Colon (tissue), 2 donors: ENCODE measurements around the gene MACROH2A1.

ENCODE experiments used
- FAIRE-seq: peaks from 2 replicates; lab custom pipeline; 2012; peaks lifted over from hg19 to GRCh38; lab: Jason Lieb, UNC
- donor health status: control.
- donor health status: control.

MACROH2A1 gene

DNA sequence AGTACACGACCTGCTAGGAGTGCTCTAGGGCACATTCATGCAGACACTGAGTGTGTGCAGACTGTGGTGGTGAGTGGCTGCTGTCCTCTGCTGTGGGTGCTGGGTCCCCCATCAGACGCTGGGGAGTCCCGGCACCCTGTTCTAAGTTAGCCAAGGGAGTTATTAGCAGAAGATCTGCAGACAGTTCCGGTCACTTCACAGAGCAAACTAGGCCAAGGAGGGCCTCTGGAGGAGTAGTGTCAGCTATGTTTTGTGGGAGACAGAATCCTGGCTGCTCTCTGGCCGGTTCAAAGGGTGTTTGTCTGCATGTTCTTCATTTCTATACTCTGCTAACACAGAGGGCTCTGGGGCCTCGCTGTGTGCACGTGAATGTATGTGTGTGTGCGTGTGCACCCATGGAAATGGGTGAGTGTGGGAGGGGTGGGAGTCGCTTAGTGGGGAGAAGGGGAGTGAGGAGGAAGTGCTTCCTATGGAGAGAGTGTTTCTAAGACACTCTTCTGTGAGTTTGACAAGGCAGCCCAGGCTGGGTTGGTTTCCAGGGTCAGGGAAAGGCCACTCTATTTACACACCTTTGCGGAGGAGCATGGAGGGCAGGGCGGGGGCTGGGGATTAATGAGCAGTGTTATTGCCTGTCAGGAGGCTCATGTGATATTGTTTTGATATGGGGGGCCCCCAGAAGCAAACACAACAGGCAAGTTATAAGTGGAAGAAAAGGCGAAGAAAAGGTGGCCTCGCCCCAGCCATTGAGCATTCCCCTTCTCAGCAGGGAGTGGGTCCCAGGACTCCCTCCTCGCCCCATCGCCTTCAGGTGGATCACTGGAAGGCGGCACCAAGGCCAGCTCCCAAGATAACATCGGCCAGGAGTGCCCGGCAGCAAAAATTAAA, 68.9 kb downstream of the MACROH2A1 start:
- FAIRE-seq: no peak

DNA sequence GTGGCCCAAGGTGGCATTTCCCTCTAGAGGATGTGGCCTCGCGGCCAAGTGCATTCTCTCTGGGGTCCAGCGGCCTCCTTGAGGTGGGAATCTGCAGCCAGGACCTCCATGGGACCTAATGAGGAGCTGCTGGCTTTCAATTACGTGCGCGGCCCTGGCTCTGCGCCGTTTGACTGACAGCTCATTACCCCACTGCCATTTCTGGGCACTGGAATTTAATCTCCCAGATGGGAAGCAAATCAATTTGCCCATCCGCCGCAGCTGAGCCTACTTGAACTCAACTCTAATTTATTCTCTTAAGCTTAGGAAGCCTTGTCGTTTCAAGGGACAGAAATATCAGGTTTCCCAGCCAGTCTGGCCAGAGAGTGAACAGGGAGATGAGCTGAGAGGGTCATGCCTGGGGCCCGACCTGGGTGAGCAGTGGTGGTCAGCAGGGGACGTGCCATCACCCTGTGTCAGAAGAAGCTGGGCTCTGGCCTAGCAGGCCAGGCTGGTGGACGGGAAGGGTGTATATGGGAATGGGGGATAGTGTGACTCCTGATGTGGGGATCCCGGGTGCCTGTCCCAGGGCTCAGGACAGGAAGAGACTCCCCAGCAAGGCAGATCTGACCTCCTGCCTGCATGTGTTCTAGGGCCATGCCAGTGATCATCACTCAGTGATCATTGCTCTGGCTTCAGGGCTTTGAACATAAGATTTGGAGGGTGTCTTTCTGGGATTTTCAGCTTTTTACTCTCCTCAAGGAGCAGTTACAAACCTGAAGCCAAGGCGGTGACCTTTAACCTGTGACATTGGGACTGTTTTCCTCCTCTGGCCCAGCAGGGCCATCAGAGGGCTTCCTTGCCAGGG, 69.7 kb downstream of the MACROH2A1 start:
- no peak for FAIRE-seq

DNA sequence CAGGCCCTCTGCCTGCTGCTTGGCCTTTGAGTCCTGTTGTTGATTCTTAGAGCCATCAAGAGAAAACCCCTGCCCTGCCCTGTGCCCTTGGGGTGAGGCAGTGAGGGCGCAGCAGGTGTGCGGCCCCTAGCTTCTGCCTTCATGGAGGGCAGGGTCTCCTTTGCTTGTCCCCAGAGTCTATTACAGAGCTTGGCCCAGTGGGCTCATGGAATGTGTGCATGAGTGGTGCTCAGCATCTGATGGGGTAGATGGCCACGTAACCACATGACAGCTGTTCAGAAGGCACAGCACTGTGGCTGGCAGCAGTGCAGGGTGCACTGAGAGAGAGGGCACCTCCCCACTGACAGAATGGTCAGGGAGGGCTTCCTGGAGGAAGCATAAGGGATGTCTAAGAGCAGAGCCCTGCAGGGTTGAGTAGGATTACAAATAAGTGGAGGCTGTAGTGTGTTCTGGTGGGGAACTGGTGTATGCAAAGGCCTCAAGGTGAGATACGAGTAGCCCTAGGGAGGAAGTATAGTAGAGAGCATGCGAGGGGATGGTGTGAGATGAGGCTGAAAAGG, 70.8 kb downstream of the MACROH2A1 start:
- no peak for FAIRE-seq

DNA sequence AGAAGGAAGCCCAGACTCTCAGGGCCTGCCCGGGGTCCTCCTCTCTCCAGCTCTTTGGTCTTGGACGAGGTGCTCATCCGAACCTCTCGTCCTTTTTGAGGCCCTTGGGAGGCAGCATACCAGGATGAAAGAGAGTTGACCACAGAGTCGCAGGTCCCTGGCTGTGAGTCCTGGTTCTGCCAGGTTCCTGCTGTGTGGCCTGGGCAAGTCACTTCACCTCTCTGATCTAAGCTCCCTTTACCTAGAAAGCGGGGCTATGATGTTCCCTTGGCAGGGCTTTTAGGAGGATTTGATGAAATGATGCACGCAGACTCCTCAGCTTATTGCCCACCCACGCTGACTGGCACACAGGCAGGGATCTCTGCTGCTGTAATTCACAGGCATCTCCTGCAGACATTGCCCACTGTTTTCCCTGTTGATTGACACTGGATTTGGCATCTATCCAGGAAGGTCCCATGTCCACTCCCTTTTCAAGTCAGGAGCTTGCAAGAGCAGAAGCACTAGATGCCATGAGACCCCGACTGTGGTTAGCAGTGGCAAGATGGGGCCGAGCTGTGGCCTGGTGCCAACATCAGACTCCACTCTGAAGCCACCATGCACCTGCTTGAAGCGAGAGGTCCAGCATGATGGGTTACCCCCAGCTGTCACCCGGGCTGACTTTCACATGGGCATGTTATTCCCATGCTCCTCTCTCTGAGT, 71.5 kb downstream of the MACROH2A1 start:
- no peak for FAIRE-seq

DNA sequence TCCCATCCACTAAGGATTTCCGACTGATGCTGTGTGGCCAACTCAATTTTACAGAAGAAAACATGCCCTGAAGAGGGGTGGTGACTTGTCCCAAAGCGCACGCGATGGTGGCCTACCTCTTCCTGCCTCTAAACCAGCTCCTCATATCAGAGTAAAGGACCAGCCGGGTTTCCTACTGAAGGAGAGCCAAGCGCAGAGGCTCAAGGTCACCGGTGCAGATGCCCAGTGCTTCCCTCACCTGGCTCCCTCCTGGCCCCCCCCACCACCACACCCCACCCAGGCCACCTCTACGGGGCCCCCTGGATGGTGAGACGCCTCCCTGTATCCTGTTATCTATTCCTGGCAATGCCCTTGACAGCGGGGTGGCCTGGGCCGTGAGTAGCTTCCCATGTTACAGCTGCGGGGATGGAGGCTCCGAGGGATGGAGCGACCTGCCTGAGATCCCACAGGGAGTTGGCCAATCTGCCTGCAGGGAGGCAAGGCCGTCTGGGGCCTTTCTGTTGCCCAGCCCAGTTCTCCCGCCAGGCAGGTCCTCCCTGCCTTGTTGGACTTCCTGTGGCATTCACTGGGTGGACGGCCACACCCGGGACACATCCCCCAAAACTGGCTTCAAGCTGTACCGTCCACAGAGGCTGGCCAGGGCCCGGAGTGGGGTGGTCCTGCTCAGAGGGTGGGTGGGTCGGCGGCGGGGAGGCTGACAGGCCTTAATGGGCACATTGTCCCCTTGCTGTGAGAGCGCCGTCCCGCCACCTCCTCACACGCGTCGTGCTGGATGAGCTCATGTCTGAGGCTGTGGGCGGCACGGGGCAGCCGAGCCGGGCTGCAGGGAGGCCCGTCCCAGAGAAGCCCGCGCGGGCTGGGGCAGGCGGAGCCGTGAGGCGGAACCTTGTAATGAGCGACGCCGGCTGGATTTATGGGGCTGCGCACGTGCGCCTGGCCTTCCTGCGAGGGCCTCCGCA, 72.5 kb downstream of the MACROH2A1 start:
- no peak for FAIRE-seq

DNA sequence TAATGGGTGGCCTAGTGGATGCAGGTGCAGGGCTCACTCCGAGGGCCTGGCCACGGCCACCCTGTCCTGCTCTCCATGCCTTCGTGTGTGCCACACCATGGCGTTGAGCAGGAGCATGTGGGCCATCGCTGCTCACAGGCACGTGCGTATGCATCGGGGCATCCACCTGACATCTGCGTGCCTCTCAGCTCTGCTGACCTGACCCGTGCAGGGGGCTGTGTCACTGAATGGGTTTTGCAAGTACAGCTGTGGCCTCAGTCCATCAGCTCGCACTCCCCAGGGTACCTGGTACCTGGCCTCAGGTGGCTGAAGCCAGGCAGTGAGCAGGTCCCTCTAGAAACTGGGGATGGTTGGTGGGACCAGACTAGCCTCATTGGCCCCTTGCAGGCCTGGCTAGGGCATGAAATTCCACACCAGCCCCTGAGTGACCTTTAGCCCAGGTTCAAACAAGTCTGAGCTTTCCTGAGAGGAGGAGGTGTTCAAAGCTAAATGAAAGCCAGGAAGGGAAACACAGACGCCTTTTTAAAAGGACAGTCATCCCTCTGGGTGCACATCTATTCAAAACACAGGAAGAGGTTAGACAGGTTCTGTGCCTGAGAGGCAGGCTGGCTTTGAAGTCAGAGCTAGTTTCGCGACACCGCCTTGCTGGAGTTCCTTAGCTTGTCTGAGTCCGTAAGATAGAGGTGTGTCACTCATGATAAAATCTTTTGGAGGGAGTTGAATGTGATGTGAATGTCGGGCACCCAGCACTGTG, 74.0 kb downstream of the MACROH2A1 start:
- no peak for FAIRE-seq

DNA sequence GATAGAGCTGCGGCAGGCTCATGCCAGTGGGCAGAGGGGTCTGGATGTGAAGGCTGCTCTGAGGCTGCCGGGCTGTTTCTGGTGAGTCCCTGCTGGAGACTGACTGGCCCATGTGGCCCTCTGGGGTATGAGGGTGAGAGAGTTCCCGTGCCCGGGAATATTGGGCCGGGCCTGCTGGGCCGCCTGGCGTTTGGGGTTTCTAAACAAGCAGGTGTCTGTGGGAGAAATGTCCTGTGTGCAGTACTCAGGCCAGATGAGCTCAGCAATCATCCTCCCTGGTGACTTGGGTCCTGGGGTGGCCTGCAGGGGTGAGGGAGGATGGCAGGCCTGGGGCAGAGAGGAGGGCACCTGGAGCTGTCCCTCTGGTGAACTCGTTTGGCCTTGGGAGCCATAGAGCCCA, 74.9 kb downstream of the MACROH2A1 start:
- no peak for FAIRE-seq

DNA sequence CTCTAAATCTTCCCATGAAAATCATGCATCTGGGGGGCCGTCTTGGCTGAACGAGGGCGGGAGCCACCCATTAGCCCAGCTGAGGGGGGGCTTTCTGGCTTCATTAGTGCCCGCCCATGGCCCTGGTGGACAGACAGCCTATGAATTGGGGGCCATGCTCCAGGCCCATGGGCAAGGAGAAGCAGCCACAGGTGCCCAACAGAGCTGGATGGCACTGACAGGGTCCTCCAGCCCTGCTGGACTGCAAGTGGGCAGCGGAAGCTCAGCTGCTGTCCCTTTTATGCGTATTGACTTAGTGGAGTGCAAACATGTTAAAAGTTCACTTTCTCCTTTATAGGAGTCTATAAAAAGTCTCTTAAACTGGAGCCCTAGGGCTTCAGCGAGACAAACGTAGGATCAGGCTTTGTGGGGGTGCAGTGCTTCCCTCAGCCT, 75.3 kb downstream of the MACROH2A1 start:
- no peak for FAIRE-seq

DNA sequence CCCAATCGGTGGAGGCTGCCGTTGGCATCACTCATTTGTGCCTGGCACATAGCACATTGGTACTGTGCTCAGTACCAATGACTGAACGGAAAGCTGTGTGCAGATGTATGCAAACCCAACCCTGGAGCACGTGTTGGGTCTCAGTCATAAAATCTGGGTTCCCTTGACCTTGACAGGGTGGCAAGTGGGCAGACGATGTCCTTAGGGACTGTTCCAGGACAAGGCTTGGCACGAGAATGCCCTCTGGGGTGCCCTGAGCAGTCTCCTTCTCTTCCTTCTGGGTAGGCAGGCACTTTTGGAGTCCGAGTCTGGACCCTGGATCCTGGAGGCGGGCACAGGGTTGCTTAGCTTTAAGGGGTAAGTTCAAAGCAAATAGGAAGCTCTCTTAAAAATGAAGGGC, 75.8 kb downstream of the MACROH2A1 start:
- no peak for FAIRE-seq

DNA sequence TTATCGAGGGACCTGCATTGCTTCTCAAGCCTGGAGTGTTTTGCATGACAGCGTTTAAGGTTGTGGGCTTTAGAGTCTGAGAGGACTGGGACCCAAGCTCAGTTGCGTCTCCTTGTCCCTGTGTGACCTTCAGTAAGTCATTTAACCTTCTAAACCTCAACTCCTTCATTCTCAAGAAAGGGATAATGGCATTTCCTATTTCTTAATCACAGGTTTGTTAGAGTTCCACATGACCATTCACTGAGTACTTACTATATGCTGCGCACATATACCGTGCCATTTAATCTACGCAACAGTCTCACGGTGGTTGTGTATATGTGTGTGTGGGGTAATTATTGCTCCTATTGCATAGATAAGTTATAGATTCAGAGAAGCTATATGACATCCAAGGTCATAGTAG, 76.3 kb downstream of the MACROH2A1 start:
- no peak for FAIRE-seq

DNA sequence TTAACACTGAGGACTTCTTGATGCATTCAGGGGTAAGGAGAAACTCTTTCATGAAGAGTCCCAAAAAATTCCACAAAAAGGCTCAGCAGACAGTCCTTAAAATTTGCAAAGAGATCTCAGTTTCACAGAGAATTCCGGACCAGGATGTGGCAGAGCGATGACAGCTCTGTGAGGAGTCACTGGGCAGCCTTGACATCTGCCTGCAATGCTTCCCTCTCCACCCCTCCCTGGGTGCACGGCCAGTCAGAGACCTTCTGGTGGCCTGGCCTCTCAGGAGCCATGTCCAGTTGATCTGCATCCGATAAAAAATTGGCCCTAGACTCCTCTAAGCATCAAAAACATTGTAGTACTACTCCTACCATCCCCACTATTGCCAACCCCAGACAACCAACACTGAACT, 76.8 kb downstream of the MACROH2A1 start:
- FAIRE-seq: no peak

DNA sequence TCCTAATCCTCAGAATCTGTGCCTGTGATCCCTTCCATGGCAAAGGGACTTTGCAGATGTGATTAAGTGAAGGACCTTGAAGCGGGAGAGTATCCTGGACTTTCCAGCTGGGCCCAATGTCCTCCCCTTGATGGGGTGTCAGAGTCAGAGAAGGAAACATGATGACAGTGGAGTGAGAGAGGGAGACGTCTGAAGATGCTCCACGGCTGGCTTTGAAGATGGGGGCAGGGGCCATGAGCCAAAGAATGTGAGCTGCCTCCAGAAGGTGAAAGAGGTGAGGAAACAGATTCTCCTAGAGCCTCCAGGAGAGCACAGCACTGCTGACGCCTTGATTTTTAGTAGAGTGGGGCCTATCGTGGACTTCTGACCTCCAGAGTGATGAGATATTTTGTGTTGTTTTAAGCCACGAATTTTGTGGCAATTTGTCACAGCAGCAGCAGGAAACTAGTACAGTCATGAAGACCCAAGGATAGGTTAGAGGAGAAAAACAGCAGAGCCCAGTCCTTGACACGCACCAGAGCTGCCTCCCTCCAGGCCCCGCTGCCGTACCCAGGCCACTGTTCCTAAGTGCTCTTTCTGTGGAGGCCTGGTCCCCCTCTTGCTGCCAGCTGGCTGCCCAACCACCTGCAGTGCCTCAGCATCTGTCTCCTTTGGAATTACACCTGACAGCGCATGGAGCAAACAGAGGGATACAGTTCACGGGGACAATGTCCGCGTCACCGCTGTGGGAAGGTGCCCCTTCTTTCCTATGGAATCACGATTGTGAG, 78.1 kb downstream of the MACROH2A1 start:
- no peak for FAIRE-seq

DNA sequence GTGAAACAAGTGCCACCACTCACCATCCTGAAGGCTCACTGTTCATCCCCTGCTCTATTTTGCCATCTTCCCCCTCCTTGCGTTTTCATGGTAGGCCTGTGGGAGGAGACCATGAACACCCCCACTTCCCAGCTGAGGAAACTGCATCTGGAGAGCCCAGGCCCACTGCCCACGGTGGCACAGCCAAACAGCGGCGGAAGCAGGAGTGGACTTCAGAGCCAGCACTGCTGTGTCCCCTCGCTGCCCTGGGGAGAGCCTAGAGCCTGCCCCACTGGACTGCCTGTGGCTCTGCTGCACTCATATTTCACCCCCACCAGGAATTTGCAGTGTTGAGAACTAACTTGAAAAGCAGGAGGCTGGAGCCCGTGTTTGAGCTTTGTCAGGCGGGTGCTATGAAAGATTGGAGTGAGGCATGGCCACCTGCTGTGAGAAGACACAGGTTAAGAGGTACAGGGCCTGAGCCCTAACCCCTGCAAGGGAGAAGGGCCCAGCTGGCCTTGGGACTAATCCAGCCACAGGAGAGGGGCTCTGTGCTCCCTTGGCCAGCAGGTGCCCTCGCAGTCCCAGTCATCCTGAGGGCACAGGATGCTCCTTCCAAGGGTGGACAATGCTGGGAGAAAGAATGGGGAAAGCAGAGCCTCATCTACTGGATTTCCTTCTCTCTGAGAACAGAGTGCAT, 79.0 kb downstream of the MACROH2A1 start:
- FAIRE-seq: no peak

DNA sequence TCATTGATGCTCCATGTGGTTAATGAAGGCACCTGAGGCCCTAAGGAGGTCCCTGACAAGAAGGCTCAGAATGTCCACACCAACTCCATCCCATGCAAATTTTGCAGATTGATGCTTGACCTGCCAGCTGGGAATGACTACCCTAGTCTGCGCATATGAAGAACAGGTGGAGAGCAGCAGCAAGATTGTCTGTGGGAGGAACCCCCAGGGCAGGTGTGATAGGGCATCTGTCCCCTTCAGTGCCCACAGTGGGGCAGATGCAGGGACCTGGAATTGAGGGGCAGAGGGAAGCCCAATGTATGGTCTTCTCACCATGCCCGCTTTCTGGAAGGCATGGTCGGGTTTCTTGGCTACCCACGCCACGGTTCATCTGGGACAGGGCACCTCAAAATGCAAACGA, 79.6 kb downstream of the MACROH2A1 start:
- no peak for FAIRE-seq

DNA sequence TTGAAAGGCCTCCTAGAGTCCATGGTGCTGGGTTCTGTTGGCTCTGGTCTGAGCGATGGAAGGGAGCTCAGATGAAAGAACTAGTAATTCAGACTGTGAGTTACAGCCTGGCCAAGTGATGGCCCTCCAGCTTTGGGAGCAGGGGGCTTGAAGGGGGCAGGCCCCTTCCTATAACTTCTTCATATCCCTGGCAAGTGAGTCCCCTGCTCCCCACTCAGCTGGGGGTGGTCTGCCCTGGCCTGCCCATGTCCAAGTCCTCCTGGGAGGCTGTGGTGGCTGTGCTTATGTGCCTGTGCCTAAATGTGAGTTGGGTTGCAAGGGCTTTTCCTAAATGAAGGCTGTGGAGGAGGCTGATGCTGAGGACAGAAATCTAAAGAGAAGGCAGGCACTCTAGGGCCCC, 80.1 kb downstream of the MACROH2A1 start:
- FAIRE-seq: no peak

DNA sequence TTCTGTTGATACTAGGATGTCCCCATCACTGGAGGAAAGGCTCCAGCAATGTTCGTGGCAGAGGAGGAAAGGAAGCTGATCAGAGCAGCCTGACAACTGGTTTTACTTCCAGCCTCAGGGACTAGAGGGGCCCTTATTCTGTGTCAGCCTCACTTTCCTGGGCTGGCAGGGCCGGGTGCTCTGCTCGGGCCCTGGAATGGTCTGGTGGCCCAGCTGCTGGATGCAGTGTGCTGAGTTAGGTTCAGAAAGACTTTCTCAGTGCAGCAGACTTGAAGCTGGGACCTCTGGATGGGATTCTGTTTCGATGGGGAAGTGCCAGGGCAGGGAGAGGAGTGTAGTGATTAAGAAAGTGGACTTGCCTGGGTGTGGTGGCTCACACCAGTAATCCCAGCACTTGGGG, 81.0 kb downstream of the MACROH2A1 start:
- FAIRE-seq: no peak

DNA sequence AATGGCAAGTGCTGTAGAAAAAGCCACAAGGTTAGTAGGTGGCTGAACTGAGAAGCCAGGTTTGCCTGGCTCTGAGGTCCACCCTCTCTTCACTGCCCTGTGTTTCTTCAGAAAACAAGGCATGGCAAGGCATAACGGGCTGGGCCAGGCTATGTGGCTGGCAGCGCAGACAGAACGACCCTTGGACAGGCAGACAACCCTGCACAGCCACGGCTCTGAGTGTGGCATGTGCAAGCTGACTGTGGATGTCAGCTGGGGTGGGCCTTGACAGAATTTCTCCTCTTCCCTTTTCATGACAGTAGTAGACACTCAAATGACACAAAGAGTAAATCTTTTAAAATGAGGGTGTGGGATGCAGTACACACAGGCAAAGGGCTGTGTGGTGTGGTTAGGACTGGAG, 81.7 kb downstream of the MACROH2A1 start:
- no peak for FAIRE-seq

DNA sequence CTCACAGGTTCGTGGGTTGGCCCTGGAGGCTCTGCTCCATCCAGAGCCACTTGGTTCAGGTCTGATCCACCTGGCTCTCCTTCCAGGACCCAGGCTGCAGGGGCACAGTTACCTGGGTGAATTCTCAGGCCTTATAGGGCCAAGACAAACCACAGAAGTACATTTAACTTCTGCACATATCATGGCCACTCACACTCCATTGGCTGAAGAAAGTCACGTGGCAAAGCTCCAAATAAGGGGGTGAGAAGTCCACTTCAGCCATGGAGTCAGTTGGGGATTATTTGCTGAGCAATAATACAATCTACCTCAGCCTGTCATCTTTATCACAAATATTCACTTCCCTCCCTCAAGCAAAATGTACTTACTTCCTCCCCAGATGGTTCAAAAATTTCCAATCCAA, 83.6 kb downstream of the MACROH2A1 start:
- no peak for FAIRE-seq

DNA sequence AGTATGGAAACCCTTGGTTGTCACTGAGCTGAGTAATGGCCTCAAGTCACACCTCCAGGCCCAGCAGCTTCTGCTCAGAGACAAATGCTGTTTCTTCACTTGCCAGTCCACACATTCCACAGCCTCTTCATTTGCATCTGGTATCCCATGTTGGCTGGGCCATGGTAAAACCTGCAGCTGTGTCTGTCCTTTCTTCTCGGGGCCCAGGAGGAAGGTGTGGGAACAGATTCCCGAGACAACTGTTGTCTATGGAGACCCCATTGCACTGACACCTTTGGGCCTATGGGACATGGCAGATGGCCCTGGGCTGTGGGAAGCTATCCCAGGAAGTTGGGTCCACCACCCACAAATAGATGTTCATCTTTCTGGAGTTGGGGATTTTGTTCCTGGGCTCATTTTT, 85.1 kb downstream of the MACROH2A1 start:
- no peak for FAIRE-seq
